Measurements from ENCODE around the gene GRK4.
"Not testable (repeated sequence)": the region's sequence is repeated elsewhere in the genome, so short reads cannot be mapped to it uniquely, and the experiment has no call there.

The GRK4 gene

DNA sequence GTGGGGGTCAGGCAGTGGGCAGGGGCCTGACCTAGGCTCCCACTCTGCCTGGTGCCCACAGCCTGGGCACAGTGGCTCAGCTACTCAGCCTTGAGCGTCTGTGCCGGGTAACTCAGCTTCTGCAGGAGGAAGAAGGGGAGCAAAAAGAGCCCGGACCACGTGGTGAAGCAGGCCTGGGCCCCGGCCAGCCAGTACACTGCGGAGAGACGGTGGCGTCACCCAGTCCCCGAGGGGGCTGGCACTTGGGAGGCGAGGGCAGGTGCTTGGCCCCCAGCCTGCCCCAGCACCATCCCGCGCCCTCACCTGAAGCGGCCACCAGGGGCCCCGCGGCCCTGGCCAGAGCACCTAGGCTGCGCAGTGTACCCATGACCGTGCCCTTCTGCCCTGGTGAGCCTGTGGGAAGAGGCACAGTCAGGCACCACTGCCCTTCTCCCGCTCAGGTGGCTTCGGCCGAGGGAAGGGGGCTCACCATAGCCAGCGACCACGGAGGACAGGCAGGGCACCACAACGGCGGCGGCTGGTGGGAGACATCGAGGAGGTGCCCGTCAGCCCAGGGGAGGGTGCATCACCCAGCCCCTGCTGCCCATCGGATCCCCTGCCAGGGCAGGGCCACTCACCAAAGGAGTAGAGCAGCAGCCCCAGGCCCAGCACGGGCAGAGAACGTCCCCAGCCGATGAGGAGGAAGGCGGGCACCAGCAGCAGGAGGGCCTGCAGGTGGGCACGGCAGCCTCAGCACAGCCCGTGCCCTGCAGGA lies 32.4 kb upstream of the GRK4 start:
- DNase-seq (ENCODE audit: low read depth in 2 of 2), result no peak

DNA sequence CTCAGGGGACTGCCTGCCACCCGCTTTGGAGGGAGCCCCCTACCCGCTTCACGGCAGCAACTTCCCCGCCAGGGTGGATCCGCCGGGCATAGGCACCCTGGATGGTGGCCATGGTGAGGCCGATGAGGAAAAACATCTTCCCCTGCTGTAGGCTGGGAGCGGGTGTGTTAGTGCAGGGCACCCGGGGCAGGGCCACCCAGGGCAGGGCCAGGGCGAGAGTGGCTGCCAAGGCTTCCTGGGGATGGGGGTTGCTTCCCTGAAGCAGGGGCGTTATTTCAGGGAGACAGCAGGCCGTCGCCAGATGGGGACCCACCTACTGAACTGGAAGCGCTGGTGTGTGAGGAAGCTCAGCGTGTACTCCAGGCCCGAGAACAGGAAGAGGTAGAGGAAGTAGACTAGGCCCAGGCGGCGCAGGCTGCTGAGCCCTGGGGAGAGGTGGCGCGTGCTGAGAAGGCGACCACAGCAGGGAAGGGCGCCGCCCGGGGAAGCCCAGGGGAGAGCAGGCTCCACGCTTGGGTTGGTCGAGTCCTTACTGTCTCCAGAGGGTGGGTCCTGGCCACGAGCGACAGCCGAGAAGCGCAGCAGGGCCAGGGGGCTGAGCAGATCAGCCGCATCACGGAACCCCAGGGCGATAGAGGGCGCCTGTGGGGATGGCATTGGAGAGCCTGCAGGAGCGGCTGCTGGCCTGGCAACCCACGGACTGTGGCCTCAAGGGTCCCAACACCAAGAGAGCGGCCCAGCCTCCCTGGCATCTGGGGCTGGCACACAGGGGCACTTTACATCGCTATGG lies 31.7 kb upstream of the GRK4 start:
- no peak for DNase-seq (ENCODE audit: low read depth in 2 of 2)

DNA sequence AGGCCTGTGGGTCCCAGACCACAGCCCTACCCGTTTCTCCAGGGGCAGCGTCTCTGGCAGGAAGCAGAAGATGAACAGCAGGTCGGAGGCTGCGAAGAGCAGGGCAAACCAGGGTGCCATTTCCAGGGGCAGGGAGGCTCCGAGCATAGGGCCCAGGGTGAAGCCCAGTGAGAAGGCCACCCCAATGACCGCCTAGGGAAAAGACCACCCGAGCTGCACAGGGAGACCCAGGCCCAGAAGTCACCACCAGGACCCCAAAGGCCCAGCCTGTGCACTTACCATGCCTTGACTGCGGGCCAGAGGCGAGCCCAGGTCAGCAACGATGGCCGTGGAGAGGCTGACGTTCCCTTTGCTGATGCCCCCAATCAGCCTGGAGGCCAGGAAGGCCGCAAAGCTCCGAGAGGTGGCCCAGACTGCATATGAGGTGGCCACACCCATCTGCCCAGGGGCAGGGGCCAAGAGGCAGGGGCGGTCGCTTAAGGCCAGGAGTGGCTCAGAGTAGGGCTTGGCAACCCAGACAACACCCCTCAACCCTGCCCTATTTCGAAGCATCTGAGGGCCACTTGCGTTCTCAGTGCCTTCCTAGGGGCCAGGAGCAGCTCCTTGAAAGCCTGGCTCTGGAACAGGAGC lies 30.9 kb upstream of the GRK4 start:
- DNase-seq (ENCODE audit: low read depth in 2 of 2), result no peak

DNA sequence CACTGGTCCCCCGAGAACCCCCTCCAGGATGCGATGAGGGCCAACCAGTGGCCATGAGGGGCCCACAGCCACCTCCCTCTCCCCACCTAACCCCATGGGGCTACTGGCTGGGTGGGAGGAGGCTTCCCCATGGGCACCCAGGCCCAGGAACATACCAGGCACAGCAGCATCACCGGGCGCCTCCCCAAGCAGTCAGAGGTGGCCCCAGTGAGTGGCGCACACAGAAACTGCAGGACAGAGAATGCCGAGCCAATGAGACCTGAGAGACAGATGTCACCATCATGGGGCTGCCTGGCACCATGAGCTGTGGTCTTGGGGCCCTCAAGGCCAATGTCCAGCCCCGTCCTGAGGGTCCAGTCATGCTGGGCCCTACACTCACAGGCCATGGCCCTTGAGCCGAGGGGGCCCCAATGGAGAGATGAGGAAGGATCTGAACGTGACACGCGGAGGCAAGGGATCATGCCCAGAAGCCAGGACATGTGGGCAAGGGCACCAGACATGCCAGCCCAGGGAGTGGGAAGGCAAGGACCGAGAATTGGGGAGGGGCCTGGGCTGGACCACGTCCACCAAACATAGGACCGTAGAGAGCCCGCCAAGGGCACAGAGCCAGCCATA lies 30.3 kb upstream of the GRK4 start:
- DNase-seq (ENCODE audit: low read depth in 2 of 2), result no peak

DNA sequence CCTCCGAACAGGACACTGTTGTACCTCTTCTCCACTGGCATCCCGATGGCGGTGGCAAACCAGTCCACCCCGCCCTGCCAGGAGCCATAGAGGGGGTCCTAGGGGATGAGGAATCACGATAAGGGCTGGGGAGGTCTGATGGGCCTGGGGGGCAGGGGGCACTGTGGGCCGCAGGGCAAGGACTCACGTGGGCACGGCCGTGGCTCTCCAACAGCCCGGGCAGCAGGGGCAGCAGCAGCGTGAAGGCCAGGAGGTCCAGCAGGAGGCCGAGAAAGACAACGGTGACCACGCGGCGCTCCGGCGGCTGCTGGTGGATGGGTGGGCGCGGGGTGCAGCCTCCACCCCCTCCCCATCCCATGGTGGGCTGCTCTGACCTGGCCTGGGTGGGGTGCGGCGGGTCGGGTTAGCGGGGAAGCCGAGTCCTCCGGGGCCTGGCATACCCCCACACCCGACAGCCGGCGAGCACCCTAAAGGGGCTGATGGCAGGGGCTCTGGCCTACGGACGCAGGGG lies 29.8 kb upstream of the GRK4 start:
- DNase-seq (ENCODE audit: low read depth in 2 of 2), result no peak

DNA sequence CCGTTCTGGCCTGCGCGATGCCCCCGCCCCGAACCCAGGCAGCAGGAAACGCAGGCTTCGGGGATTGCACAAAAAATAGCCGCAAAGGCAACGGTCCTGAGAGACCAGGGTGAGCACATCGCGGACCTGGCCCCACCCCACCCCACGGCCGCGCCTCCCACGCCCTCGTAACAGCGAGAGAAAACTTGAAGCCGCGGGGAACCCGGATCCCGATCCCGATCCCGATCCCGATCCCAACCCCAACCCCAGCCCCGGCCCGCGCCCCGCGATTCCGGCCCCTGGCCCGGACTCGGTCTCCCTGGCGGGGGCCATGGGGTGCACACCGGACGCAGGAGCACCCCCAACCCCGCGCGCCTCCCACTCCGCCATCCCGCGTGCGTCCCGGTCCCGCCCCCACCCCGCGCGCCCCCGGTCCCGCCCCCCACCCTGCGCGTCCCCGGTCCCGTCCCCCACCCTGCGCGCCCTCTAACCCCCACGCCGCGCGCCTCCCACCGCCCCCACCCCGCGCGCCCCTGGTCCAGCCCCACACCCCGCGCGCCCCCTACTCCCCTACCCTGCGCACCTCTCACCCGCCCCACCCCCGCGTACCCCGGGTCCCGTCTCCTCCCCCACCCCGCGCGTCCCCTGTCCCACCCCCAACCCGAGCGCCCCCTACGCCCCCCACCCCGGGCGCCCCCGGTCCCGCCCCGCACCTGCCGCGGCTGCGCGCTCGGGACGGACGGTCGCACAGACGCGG lies 29.1 kb upstream of the GRK4 start:
- DNase-seq (ENCODE audit: low read depth in 2 of 2), result no peak

DNA sequence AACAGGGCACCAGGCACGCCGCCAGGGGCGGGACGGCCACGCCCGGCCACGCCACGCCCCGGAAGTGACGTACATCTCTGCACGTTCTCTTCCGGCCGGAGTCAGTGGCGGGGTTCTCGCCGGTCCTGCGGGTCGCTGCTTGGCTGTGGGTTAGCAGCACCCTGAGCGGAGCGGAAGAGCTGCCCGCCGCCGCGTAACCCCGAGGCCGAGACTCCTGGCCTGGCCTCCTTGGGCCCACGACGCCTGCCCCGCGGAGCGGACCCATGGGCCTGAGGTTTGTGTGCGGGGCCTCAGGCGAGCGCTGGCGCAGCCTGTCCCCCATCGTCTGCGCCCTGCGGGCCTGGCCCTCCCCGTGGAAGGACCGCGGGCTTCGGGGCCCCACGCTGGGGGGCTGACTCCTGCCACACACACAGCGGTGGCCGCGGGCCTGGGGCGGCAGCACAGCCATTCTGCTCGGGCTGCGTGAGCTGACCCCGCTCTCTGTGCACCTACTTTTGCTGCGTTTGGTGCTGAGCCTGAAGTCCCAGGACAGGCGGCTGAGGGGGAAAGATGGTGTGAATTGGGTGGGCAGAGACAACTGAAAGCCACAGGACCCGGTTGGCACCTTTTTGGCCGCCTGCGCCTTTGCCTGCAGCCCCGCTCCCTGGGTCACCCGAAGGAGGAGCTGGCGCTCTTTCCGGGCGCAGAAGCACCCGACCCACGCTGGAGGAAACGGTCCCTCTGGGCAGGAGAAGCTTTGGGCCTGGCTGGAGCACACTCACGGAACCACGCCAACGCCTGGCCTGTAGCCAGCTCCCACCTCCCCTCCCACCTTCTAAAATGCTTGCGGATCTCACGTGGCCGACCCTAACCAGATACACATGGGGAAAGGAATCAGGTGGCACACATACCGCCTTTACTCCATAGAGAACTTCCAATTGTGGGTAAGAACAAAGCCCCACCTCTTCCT lies 28.3 kb upstream of the GRK4 start:
- DNase-seq (ENCODE audit: low read depth in 2 of 2), result peak; percentile 96 to 98

DNA sequence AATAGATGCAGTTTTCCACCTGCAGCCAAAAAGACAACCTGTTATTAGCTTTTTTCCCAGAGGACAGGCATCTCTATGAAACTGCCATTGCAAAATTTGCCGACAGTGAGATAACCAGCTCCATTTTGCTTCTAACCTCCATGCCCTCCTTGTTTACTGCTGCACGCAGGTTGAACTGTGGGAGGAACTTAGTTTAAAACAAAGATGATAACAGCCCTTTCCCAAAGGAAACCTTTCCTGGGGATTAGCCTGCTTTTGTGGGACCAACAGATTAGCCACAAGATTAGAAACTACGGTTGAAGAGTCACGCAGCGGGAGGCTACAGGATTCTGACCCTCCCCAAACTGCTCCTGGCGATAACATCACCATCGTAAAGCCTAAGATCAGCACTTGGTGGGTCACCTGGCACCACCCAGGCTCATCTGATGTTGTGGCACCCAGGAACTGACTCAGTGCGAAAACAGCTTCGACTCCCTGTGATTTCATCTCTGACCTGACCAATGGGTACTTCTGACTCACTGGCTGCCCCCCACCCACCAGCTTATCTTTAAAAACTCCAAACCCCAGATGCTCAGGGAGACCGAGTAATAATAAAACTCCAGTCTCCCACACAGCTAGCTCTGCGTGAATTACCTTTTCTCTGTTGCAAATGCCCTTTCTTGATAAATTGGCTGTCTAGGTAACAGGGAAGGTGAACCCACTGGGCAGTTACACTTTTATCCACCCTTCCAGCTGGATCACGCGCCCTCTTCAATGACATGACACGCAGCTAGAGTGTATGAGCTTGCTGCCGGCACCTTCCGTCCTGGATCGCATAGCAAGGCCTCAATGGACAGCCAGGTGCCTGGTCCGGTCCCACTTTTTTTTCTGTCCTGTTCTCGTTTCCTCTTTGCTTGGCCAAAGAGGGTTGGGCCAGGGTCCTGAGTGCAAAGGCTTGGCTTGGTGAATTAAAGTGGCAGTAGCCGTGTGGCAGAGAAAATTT lies 27.3 kb upstream of the GRK4 start:
- peak; percentile 47 to 65 for DNase-seq (ENCODE audit: low read depth in 2 of 2)

DNA sequence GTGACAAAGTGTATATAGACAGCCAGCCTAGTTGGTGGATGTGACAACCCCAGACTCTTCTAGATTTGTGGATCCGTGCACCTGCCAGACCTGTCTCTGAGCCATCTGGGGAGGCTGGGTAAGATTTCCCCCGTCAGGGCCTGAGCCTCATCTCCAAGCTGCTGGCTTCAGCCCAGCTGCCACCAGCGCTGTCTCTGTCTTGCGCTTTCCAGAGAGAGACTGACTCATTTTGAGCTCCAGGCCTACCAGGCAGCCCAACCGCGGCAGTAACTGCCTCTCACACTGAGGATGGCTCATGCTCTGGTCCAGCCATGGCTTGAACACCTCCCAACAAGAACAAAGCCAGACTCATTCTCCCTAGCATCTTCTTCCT lies 26.6 kb upstream of the GRK4 start:
- peak in 1 of 2 donors; percentile 46 for DNase-seq (ENCODE audit: low read depth in 2 of 2)

DNA sequence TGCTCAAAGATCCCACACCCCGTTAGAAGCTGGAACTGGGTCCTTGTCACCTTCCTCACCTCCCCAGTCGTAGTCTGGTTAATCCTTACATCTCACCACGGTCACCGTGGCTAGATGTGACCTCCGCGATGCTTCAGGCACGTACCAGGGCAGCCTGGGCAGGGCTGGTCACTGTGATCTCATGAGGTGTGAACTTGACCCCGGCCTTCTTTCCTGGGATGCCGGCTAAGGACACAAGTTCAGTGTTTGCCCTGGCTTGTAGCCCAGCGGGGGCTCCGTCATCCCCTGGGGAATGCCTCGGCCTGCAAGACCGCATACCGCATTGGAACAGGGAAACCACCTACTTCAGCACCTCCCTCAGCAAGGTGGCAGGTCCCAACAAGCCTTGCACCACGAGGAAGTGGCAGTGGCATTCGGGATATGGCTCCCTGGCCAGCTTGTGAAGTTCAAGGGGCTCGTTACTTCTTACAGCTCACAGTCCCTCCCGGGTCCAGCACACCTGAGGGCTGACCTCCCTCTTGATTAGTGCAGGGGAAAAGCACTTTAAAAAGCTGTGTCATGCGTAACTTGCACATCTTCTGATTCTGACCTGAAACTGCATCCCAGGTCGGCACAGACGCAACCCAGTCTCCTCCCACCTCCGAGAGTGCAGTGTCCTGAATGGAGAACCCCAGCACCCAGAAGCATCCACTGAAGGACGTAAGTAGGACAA lies 26.1 kb upstream of the GRK4 start:
- no peak for DNase-seq (ENCODE audit: low read depth in 2 of 2)

DNA sequence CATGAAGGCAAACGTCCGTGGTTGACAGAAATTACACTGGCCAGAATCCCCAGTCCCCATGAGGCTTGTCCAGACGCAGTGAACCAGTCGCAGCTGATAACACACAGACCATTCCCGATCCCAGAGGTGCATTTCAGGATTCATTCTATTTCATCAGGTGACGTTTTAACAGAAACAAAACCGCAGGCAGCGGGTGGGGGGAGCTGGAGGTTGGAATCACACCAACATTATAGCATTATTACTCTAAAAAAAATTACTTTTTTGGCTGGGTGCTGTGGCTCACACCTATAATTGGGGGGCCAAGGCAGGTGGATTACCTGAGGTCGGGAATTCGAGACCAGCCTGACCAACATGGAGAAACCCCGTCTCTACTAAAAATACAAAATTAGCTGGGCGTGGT lies 25.4 kb upstream of the GRK4 start:
- no peak for DNase-seq (ENCODE audit: low read depth in 2 of 2)

DNA sequence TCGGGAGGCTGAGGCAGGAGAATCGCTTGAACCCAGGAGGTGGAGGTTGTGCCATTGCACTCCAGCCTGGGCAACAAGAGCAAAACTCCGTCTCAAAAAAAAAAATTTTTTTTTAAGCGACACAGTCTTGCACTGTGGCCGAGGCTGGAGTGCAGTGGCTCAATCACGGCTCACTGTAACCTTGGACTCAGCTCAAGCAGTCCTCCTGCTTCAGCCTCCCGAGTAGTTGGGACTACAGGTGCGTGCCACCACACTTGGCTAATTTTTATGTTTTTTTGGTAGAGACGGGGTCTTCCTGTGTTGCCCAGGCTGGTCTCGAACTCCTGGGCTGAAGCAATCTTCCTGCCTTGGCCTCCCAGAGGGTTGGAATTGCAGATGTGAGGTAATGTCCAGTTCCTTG lies 25.0 kb upstream of the GRK4 start:
- not testable (repeated sequence) for DNase-seq (ENCODE audit: low read depth in 2 of 2)

DNA sequence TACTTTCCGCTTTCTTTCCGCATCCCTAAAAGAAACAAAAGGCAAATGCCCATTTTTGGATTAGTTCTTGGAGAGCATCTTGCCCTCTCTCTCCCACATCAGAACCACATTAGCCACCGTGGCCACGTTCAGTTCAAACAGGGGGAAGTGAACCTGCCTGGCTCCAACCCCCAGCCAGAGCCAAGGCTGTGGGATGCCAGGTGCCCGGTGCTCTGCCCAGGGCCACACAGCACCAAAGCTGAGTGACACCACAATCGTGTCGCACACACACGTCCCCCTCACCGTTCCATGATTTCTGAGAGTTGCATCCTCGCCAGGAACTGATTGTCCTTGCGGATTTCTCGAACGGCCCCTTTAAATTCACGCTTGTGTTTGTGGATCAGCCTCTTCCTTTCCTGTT lies 24.5 kb upstream of the GRK4 start:
- no peak for DNase-seq (ENCODE audit: low read depth in 2 of 2)

DNA sequence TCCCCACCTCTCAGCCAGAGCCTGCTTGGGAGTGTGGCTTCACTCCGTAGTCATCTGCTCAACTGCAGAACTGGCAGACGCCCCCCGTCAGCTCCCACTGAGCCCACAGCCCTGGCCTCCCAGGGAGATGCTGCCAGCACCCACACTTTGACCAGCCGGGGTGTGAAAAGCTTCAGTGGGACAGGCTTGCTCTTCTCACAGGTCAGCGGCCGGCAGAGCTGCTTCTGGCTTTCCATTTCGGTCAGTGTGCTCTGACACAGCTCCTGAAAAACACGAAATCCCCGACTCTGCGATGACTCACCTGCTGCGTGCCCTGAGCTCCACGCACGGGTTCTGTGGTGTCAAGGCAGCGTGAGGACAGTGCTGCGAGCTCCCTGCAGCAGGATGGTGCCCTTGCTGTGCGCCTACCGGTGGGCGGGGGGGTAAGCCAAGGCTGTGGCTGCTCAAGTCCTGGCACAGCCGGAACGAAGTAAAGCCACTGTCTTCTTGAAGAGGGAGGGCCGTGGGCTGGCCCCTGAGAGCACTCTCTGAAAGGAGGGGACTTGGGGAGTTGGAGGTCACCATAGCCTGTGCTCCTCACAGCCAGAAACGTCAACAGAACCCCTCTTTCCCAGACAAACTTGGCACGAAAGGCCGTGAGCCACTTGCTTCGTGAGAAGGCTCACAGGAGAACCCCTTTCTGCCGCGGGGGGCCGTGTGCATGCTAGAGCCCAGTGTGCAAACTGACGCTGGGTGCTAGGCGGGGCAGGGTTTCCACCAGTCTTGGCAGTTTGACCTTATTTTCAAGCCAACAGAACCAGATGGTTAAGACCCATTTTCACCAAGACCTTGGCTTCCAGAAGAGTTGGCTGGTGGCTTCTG lies 23.8 kb upstream of the GRK4 start:
- no peak for DNase-seq (ENCODE audit: low read depth in 2 of 2)

DNA sequence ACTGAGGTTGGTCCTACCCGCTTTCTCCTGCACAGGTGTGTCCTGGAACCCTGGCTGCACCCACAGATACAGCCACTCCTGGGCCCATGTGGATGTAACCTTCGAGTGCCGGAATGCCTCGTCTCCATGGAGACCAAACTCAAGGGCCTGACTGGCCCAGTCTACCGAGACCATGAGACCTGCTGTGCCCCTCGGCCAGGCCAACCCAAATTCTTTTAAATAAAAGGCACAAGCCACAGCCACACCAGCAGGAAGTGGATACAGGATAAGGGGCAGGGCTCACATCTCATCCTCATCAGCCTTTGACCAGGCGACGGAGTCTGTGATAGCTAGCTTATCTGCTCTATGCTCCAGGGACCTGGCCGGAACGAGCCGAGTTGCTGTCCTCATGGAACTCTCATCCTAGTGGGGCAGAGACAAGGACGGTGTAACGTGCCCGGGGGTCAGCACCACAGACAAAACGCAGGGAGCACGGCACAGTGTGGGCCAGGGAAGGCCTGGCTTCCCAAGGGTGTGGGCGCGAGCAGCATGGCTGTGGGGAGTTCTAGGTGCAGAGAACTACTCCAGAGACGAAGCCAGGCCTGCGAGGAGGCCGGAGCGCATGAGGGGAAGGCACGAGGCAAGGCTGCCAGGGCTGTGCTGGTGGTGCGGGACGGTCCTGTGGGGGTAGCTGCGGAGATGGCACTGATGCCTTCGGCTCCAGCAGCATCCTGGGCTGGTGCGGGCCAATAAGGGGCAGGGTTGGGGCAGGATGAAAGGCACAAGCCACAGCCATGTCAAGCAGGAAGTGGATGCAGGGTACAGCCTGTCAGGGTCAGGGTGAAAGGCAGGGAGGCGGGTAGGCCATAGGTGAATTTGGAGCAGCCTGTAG lies 22.9 kb upstream of the GRK4 start:
- no peak for DNase-seq (ENCODE audit: low read depth in 2 of 2)

Measured in activated CD4-positive, alpha-beta T cell treated with anti-CD3 and anti-CD28 coated beads for 24 hours (primary cell).